ENCODE results near the gene ZNF462.

DNA sequence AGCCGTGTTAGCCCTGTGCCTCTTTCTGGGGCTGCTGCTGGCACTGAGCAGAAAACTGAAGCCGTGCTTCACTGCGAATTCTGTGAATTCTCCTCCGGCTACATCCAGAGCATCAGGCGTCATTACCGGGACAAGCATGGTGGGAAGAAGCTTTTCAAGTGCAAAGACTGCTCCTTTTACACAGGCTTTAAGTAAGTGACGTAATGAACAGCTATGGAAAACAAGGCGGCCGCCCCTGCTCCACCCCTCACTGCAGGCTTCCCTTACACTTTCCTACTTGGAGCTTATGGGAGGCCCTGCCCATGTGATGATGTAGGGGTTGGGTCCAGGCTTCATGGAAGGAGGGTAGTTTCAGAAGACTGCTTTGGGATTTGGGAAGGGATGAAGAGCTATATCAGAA is 109.1 kb downstream of the ZNF462 start:
- TF ChIP-seq POLR2A (IDR thresholded peaks at IDR 0.05; ENCODE audit: low read depth) (no peak), EP300 (IDR thresholded peaks at IDR 0.05) (no peak)
- TF ChIP-seq, protein P1, sequence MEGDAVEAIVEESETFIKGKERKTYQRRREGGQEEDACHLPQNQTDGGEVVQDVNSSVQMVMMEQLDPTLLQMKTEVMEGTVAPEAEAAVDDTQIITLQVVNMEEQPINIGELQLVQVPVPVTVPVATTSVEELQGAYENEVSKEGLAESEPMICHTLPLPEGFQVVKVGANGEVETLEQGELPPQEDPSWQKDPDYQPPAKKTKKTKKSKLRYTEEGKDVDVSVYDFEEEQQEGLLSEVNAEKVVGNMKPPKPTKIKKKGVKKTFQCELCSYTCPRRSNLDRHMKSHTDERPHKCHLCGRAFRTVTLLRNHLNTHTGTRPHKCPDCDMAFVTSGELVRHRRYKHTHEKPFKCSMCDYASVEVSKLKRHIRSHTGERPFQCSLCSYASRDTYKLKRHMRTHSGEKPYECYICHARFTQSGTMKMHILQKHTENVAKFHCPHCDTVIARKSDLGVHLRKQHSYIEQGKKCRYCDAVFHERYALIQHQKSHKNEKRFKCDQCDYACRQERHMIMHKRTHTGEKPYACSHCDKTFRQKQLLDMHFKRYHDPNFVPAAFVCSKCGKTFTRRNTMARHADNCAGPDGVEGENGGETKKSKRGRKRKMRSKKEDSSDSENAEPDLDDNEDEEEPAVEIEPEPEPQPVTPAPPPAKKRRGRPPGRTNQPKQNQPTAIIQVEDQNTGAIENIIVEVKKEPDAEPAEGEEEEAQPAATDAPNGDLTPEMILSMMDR (IDR thresholded peaks at IDR 0.05), result no peak

All from esophagus muscularis mucosa (tissue), 4 donors.